COLO668 (cell line): ENCODE results near the gene PYGL.

Source experiments
- DNase-seq: peaks from one replicate; lab custom pipeline; 2025; ENCODE audit not compliant: unreplicated experiment; lab: John Stamatoyannopoulos, UW

Gene PYGL

DNA sequence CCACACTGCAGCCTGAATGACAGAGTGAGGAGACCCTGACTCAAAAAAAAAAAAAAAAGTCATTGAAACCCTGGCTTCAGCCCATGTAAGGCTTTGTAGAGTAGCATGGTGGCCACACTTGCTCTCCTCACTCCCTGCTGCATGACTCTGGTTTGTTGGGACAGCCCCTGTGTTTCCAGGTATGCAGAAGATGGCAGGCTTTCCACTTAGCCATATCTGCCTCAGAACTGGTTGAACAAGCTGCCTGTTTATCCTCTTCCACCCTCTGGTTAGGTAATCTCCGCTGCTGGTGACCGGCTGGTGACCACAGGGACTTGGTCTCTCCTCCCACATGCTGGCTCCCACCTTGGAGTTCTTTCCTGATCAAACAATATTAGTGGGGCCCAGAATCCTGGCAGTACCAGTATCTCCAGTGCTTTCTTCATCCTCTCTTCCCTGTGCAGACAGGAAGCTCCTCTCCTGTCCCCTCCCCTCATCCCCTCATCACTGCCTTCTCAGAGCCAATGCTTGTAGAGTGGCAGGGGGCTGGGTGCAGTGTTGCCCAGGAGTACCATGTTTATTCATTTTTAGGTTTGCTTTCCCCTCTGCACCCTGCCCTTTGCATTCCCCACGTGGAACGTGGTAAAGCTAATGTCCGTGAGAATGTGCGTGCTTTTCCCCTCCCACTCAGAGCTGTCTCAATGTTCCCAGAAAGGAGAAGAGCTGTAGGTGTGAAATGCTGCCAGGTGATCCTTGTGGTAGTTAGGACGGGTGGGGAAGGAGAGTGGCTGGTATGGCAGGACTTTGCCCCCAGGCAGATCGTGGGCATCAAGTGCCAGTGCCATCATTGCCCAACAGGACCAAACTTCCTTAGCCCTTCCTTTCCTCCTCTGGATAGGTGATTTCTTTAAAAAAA is 61.1 kb downstream of the PYGL start:
- no peak for DNase-seq

DNA sequence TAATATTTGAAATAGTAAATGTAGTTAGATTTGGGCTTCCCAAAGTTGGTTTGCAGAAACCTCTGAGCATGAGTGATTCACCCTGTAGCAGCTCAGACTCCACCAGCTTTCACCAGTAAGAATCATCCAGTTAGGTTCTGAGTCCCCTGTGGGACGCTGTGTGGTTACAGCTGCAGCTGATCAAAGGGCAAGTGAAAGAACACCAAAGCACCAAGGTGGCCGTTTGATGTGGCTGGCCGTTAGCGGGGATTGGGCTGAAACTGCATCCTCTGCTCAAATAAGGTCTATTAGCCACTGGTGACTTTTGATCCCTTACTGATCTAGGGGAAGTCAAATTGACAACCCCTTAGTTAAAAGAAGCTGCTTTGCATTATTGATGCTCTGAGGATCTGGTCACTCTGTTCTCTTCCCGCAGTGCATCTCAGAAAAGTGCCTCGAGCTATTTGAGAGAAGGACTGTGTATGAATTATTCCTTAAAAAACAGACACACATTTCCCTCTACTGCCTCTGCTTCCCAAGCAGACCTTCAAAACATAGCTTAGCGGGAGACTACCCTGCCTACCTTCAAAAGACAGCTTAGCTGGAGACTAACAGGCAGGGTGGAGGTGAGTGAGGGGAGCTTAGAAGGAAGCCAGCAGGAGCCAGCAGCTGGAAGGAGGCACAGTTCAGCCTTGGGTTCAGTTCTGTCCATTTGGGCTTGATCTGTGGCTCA is 68.8 kb downstream of the PYGL start:
- DNase-seq, result peak; percentile 37

DNA sequence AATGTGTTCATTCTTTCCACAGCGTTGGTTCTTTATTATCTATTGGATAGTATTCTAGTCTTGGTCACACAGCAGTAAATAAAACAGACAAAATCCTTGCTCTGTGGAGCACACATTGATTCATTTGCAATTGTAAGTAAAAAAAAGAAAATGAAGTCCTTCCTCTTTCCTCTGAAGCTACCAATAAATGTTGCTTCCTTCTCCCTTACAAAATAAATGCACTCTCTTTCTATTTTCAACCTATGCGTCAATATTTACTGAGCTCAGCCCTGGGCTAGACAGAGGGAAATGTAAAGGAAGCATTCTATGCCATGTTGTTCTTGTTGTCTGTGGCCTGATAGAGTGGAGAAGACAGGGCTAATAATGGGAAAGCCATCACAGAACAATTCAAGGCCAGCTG is 69.5 kb downstream of the PYGL start:
- DNase-seq, result peak; percentile 20

DNA sequence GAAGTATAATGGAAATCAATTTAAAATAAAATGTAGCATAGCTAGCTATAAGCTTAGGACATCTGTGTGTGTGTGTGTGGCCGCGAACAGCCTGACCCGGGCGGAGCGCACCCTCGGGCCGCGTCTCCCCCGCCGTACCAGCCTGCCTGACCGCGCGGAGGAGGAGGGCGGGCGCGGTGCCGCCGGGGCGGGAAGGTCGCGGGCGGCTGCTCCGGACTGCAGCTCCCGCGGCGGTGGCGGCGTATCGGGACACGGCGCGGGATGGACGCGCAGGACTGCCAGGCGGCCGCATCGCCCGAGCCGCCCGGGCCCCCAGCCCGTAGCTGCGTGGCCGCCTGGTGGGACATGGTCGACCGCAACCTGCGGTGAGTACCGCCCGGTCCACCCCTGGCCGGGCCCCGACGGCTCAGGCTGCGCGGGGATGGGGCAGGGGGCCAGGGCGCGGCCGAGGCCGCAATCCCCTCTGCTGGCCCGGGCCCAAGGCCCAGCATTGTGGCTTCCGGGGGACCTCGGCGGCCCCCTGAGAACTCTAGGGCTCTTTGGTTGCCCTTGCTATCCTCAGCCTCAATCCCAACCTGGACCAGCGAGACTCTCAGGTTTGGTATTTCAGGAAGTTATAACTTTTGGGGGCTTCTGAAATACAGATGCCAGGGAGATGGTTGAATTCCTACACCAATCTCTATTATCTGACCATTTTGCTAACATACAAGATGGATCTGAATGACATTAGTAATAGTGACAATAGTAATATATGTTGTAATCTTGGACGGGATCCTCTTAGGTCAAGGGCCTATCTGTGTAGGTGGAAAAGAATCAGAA is 72.2 kb downstream of the PYGL start, which contains the start of gene ABHD12B:
TSS of gene ABHD12B (plus strand) at position 140 of the 819 bp plus-strand sequence. CDS start at position 262, 122 bp downstream.
- peak; percentile 31 for DNase-seq

DNA sequence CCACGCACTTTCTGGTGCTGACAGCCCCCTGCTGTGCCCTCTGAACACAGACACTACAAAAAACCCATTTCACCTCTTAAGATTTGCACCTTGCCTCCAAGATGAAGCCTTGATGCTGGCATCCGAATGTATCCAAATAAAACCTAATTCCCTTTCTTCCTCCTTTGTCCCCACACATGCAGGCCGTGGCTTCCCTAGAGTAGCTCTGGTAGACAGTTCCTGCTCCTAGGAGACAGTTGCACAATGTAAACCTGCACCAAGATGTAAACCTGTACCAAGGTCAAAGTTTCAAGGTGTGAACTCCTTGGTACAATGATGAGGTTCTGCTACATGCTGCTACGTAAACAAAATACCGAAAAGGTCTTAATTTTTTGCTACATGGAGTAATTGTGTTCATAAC is 73.1 kb downstream of the PYGL start:
- no peak for DNase-seq

DNA sequence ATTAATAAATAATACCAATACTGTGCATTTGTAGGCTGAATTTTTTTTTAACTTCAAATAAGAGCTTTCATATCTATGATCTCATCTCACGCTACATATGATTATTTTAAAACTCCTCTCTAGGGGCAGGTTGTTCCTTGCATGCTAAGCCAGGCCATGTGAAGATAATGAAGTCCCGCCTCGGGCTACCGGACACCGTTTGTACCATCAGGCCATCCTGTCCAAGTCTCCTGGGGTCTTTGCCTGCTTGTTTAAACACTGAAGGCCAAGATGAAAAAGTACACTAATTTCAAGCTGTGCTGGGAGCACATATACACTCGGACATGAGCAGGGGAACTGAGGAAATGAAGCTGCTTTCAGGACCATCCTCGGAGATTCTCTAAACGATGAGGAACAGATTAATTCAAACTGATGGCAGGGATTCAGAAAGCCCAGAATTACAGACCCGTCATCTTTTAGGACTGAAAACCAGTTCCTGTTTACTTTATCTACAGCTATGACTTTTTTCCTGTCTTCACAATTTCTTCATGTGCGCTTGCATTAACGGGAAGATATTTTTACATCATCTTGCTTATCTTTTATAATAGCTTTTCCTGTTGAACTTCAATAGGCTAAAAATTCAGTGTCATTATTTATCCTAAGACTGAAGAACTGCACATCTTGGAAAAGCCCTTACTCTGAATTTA is 78.7 kb downstream of the PYGL start:
- no peak for DNase-seq

DNA sequence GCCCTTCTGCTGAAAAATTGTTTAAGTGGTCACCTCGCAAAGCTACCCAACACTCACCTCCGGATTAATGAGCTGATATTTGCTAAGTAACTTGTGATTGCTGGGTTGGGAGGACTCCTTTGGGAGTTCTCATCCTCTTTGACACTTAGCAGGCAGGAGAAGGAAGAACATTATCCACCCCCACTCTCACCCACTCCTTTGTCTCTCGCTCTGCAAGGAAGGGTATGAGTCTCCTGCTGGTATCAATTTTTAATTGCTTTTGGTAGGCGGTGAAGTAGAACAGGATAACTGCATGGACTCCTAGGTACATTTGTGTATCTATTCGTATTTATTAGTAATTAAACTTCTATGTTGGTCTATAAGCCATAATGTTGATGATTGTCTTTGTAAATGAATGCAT is 79.3 kb downstream of the PYGL start:
- no peak for DNase-seq

DNA sequence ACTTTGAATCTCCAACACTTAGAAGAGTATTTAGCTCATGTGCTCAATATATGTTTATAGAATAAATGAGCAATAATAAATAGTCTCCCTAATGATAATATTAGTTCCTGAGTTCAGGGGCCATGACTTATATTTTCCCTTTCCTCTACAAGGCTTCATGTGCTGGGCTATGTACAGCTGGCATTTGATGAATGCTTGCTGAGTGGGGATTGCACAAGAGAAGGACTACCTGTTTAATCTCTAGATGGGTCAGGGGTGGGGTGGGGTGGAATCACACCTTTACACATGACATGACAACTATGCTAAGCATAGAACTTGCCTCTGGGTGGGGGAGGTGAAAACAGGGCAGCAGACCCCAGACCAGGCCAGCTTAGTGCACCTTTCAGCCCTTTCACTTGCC is 80.0 kb downstream of the PYGL start:
- no peak for DNase-seq

DNA sequence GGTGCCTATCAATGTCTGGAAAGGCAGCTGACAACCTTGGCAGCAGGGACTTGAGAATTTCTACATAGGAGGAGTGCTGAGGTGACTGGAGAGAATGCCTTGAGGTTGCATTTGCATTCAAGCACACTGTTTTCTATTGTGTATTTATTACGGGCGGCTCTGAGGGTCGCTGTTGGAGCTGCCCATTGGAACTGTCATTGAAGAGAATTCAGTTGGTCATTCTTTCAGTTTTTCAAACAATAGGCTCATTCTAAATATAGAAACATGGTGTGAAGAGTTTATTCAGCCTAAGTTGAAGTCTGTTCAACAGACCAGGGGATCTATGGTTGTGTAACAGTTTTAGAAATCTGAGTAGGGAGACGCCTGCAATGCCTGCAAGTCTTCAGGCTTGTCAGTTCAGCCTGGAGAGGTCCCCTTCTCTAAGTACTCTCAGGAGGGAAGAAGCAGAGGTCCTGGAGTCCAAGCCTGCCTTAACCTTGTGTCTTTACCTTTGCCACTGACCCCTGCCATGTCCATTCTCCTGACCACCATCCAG is 82.2 kb downstream of the PYGL start:
- no peak for DNase-seq

DNA sequence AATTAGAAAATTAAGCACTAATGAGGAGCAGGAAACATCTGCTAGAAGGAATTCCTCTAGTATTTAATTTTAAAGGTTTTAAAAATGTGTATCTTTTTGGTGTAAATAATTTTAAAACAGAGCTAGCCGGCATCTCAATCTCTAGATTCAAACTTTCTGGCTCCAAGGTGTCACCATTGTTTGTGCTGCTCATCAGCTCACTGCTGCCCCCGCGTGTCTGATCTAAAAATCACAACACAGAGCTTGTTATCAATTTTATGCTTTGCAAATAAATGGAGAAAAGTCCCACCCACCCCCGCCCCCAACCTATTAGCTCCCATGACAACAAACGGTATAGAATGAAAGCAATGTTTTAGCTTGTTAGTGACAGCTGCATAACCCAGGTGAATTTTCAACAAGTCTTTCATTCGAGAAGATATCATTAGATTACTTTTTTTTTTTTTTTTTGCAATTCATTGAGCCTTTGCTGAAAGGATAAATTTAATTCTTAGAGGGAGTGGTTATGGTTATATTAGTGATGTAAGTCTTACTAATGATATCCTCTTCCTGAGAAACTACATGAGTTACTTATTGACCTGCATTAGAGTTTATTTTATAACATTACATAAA is 83.7 kb downstream of the PYGL start:
- peak; percentile 89 for DNase-seq

DNA sequence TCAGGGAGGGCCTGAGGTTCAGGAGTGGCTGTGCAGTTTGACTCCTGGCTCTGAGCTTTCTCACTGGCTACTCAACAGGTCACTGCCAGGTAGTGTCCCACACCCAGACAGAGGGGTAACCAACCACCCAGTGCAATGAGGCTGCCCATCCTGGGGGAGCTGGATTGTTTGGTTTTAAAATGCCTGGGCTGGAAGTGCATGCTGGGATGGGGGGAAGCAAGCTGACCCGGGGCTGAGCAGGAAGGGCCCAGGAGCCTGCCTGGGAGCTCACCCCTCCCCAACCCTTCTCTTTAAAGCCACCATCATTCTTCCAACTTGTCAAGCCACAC is 85.0 kb downstream of the PYGL start:
- DNase-seq, result no peak

DNA sequence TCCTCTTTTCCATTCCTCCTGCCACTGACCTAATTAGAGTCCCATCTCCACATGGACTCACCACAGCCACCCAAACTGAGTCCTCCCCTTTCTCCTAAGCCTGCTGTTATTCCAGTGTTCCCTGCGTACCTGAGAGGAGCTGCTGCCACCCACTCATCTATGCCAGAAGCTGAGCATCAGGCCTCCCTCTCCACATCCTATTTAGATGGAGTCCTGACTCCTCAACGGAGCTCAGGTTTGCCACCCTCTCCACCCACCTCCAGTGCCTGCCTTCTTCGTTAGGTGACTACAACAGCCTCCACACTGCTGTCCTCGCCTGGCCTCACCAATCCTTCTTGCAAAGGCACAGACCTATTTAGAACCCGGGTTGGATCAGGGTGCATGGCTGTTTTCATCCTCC is 87.6 kb downstream of the PYGL start:
- no peak for DNase-seq

DNA sequence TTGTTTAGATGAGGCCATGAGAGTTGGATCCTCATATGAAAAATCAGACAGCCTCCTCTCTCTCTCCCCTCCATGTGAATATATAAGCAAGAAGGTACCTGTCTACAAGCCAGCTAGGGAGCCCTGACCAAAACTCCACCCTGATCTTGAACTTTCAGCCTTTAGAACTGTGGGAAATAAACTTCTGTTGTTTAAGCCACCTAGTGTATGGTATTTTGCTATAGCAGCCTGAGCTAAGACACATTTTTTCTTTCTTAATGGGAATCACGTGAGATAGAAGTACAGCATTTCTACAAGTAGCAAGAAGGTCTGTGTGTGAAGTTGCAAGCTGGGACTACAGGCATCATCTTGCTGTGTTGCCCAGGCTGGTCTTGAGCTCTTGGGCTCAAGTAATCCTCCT is 88.7 kb downstream of the PYGL start:
- DNase-seq, result no peak
